T-helper 22 cell (primary cell): ENCODE results near the gene RGP1.

ENCODE experiments used
- DNase-seq: peaks from one replicate; pipeline ENCODE4 v3.0.0-alpha.2; 2020; ENCODE audit warnings: low read depth

The RGP1 gene

GRCh38 chr9:35748858-35749514 lies at the start of gene RGP1, which contains the start of gene GBA2:
Gene RGP1 (plus strand): TSS chr9:35749287. CDS start chr9:35749756, 469 bp downstream.
Gene GBA2 (minus strand): TSS chr9:35749228. CDS start chr9:35748704, 524 bp downstream.
- DNase-seq: peak; percentile 55

DNA sequence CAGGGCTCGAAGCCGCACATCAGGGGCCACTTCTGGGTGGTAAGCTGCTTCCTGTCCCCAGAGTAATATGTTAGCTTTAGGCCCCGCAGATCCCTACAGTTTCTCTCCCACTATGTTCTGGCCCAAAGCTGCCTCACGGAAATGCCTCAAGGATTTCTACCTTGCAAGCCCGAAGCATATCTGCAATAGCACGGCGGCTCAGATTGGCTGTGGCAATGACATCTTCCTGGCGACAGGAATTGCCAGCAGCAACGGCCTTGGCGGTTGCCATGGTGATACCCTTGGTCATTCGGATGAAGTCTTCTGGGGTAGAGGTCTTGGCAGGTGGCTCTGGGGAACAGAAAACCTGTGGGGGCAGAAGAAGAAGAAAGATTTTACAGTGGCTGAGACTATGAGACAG lies 49.1 kb upstream of the RGP1 start:
- DNase-seq: no peak

DNA sequence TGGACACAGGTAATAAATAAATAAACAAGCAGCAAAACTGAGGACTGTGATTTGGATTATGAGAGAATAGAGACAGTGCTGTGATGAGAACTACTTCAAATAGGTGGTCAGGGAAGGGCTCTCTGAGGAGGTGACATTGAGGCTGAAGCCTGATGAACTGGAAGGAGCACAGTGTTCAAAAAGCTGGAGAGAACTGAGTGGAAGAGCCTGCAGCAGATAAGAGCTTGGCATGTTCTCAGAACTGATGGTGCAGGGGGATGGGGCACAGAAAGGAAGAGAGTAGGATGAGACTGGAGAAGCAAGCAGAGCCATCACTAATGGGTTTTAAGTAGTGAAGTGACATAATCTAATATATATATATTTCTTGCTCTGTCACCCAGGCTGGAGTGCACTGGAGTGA lies 48.1 kb upstream of the RGP1 start:
- no peak for DNase-seq

- no peak for DNase-seq
These were observed 46.4 kb upstream of the RGP1 start for GRCh38 chr9:35702696-35703095.

GRCh38 chr9:35703906-35704672 lies 45.0 kb upstream of the RGP1 start:
- no peak for DNase-seq

DNA sequence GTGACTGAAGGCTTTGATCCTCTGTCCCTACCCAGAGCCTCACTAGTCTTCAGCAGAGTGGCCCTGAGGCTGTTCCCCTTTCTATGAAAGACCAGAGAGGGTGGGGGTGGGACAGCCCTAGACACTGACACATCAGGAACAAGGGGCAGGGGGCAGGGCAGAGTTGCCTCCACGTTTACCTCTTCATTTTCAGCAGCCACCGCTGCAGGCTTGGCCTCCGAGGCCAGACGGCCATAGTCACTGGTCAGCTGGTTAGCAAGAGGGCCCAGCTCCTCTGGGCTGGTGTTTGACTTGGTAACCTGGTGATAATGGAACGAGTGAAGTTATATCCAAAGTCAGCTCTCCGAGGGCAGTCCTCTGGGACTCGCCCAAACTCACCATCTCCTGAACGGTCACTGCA lies 43.7 kb upstream of the RGP1 start:
- no peak for DNase-seq

DNA sequence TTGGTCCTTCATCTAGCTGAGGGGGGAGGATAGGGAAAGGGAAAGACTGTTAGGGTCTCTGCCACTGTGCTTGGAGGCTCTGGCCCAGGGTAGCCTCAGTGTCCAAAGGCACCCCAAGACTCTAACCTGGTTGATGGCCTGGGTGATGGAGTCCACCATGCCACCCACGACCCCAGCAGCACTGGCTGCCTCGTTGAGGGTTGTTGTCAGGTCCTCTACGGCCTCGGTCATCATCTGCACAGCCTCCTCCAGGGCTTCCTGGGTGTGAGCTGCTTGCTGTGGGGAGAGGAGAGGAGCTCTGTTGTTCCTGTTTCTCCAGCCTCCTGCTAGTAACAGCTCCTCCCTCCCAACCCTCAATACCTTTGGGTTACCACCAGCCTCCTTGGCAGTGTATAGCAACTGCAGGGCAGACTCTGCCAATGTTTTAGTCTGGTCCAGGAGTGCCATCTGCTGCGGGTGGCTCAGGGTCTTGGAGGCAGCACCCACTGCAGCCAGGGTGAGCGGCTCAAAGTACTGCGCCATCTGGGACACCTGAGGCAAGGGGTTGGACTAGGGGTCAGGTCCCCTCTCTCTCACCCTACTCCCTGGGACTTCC lies 43.2 kb upstream of the RGP1 start:
- DNase-seq: no peak

- no peak for DNase-seq
These were observed 42.1 kb upstream of the RGP1 start for GRCh38 chr9:35706951-35707350.

- no peak for DNase-seq
These were observed 40.9 kb upstream of the RGP1 start for GRCh38 chr9:35708146-35708545.

- no peak for DNase-seq
These were observed 38.1 kb upstream of the RGP1 start for GRCh38 chr9:35710818-35711500.

DNA sequence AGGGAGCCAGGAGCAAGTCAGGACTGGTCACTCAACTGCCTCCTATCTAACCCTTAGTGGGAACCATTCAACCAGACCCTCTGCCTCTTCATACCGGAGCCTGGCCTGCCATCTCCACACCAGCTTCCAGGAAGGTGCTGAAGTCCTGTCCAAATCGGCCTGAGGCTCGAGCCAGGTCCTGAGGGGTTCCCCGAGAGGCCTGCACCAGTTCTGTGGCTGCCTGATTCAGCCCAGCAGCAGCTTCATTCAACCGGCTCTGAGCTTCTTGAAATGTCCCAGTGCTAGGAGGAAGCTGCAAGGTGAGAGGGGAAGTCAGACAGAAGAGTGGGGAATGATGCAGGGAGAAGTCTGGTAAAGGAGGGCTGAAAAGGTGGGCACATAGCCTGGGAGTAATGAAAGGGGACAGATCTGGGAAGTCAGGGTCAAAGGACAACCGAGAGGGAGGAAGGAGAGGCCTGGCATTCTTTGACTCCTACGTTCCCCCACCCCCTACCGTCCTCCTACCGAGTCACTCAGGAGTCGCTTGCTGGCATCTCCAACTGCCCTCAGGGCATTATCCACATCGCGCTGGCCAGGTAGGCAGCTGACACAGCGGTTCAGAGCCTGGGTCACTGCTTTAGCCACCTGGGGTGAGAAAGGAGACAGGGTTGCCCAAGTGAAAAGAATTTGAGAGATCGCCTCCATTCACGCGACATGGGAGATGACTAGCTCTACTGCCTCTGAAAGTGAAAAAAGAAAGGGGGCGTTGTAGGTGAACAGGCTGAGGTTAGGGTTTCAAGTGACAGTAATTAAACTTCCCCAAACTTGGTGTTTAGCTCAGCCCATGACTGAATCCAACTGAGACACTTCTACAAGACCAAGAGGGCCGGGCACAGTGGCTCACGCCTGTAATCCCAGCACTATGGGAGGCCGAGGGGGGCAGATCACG lies 37.3 kb upstream of the RGP1 start:
- DNase-seq: no peak

DNA sequence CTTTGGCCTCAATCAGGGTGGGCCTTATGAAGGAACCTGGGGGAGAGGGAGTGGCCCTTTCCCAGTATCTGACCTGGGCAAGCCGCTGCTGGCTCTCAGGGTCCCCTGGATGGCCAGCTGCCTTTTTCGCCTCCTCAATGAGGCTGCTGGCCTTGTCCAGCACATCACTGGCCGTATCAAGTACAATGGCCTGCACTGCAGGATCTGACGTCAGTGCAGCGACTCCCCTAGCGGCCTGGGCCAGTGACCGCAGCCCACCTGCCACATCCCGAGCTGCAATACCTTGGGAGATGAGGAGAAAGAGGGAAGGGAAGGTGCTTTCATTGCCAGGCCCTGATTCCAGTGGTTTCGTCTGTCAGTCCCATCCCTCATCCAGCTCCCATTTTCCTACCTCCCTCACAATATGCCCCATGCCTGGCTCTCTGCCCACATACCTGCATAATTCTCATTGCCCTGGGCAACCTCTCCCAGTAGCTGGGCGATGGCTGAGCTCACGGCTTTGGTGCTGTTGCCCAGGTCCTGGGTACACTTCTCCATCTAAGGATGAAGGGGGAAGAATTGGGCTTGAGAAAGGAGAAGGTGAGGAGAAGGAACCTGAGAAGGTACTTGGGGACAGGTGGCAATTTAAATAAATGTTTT lies 36.2 kb upstream of the RGP1 start:
- no peak for DNase-seq

DNA sequence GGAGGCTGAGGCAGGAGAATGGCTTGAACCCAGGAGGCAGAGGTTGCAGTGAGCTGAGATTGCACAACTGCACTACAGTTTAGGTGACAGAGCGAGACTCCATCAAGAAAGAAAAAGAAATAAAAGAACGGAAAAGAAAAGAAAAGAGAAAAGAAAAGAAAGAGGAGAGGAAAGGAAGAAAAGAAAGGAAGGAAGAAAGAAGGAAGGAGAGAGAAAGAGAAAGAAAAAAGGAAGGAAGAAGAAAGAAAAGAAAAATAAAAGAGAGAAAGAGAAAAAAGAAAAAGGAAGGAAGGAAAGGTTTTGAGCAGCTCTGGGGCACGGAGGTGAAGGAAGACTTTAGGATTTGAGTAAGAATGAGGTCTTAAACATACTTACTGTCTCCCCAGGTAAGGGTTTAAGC lies 35.5 kb upstream of the RGP1 start:
- no peak for DNase-seq

DNA sequence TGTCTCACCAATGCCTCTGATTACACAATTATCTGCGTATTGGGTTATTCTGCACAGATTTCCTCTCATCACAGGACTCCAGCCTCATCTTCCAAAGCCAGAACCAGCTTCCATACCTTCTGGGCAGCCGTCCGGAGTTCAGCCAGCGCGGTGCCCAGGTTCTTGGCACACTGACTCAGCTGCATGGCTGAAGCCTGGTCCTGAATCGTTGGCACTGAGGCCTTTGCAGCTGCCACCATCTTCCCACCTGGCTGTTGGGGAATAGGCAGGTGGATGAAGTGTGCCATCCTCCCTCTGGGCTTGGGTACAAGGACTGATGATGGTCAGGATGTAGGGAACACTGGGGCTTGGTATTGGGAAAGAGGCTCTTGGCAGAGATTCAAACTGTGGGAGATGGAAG lies 35.0 kb upstream of the RGP1 start:
- DNase-seq: no peak

- DNase-seq: no peak
These were observed 34.4 kb upstream of the RGP1 start for GRCh38 chr9:35714579-35715252.

DNA sequence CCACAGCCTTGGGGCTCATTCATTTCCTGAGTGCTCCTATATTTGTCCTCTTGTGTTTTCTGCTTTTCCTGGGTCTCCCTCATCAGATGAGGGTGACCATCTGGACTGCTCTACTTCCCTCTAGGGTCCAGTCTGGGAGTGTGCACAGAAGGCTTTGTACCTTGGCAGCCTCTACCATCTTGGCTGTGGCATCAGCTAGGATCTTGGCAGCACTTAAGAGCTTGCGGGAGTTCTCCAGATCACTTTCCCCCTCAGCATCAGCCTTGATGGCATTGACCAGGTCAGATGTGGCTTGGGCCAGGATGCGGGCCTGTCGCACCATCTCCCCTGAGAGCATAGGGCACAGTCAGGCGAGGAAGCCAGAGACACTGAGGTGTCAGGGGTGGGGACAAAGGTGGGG lies 32.9 kb upstream of the RGP1 start:
- no peak for DNase-seq

DNA sequence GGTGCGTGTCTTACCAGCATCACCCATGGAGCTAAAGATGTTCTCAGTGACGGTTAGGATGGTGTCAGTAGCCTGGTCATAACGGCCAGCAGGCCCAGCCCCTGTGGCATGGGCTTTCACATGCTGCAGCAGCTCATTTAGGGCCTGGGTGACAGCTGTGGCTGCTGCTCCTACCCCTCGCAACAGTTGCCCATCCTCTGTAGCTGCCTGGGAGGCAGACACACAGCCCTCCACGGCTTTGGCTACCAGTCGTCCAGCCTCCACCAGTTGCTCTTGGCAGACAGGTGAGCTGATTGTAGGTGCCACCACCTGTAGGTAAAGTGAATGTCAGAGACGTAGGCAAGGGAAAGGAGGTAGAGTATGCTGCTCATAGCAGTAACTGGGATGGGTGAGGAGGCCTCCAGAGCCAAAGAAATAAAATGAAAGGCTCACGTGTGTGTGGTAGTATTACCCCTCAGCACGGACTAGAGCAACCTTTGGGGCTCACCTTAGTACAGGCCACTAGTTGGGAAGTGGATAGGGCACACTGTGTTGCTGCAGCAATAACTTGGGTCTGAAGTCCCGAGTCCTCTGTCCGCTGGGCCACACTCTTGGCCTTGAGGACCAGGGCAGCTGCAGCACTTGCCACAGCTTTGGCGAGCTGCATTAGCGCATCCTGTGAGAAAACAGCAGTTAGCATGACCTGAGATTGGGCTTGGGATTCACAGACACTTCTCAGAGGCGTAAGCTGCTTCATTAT lies 31.8 kb upstream of the RGP1 start:
- no peak for DNase-seq

GRCh38 chr9:35718721-35719511 lies 30.2 kb upstream of the RGP1 start:
- no peak for DNase-seq

- DNase-seq: no peak
These were observed 29.5 kb upstream of the RGP1 start for GRCh38 chr9:35719546-35719945.
